ENCODE results near the gene MAP3K7.
"Not testable (repeated sequence)": the region's sequence is repeated elsewhere in the genome, so short reads cannot be mapped to it uniquely, and the experiment has no call there.

Gene MAP3K7

GRCh38 chr6:90575267-90575666, 11.6 kb downstream of the MAP3K7 start:
- no peak for DNase-seq

GRCh38 chr6:90574610-90575009, 12.3 kb downstream of the MAP3K7 start:
- no peak for DNase-seq

- DNase-seq, result no peak
Observed at GRCh38 chr6:90573624-90574023, 13.2 kb downstream of the MAP3K7 start.

GRCh38 chr6:90572856-90573255, 14.0 kb downstream of the MAP3K7 start:
- DNase-seq, result no peak

- no peak for DNase-seq
Observed at GRCh38 chr6:90569223-90569622, 17.6 kb downstream of the MAP3K7 start.

- DNase-seq, result not testable (repeated sequence)
Observed at GRCh38 chr6:90567682-90568081, 19.2 kb downstream of the MAP3K7 start.

GRCh38 chr6:90562341-90562740, 24.5 kb downstream of the MAP3K7 start:
- not testable (repeated sequence) for DNase-seq

- DNase-seq, result no peak
Observed at GRCh38 chr6:90559931-90560330, 26.9 kb downstream of the MAP3K7 start.

GRCh38 chr6:90557006-90557405, 29.9 kb downstream of the MAP3K7 start:
- DNase-seq, result no peak

GRCh38 chr6:90547991-90548390, 38.9 kb downstream of the MAP3K7 start:
- DNase-seq, result no peak

GRCh38 chr6:90547079-90547478, 39.8 kb downstream of the MAP3K7 start:
- DNase-seq, result no peak

- DNase-seq, result no peak
Observed at GRCh38 chr6:90545448-90545847, 41.4 kb downstream of the MAP3K7 start.

GRCh38 chr6:90544741-90545140, 42.1 kb downstream of the MAP3K7 start:
- no peak for DNase-seq

GRCh38 chr6:90544081-90544480, 42.8 kb downstream of the MAP3K7 start:
- DNase-seq, result no peak

- DNase-seq, result no peak
Observed at GRCh38 chr6:90541221-90541620, 45.7 kb downstream of the MAP3K7 start.

GRCh38 chr6:90538278-90539046, 48.4 kb downstream of the MAP3K7 start:
- no peak for DNase-seq

- DNase-seq, result no peak
Observed at GRCh38 chr6:90537723-90538258, 49.1 kb downstream of the MAP3K7 start.

GRCh38 chr6:90537027-90537426, 49.8 kb downstream of the MAP3K7 start:
- no peak for DNase-seq

- DNase-seq, result no peak
Observed at GRCh38 chr6:90536520-90536919, 50.4 kb downstream of the MAP3K7 start.

GRCh38 chr6:90534337-90535025, 52.4 kb downstream of the MAP3K7 start:
- no peak for DNase-seq

- no peak for DNase-seq
Observed at GRCh38 chr6:90533615-90534336, 53.1 kb downstream of the MAP3K7 start.

- no peak for DNase-seq
Observed at GRCh38 chr6:90530882-90531281, 56.0 kb downstream of the MAP3K7 start.

GRCh38 chr6:90525421-90525820, 61.5 kb downstream of the MAP3K7 start:
- no peak for DNase-seq

Data from stimulated activated naive CD4-positive, alpha-beta T cell treated with Interleukin-2 at 50 U/mL for 16 hours (primary cell).